ENCODE measurements around the gene ZNF687. TPM values are rescaled to one million over a fixed set of nuclear protein-coding genes. Genes with fewer than 3 reads are reported as not detected.

Gene ZNF687
- total RNA-seq, 1 experiment from 2014 or later = 56.8 TPM

DNA sequence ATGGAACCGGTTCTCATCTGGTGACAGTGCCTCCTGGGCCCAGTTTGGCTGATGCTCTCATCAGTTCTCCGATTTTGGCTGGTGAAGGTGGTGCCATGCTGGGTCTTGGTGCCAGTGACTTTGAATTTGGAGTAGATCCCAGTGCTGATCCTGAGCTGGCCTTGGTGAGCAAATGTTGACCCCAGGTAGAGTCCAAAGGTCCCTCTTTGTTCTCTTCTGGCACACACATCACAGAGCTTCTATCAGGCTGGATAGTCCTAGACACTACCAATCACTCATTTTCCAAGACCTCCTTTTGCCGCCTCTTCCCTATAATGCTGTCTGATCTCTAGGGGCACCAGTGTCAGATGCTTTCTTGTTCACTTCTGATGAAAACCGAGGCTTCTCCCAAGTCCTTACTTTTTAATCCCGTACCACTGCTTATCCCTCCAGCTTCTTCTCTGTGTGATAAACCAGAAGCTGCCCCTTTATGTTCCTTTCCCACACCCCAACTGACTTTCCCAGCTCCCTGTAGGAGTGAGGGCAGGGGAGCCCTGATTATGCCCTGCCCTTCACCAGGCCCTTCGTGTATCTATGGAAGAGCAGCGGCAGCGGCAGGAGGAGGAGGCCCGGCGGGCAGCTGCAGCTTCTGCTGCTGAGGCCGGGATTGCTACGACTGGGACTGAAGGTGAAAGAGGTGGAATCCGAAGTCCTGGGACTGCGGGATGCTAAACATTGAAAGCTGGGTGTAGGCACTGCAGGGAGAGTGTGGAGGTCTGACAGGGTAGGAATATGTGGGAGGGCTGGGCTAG is 16.5 kb upstream of the ZNF687 start:
- Mint-ChIP-seq H3K27ac (no peak overlapping the region), H3K4me3 (no peak overlapping the region), H3K27me3 (ENCODE audit: low read depth) (no peaks in the 10 kb centered on the region), H3K36me3 (peaks cover 58% of the 10 kb centered on the region), H3K4me1 (no peaks in the 10 kb centered on the region), H3K9me3 (no peaks in the 10 kb centered on the region)
- TF ChIP-seq PRRX2 (CRISPR knock-in tag; IDR thresholded peaks at IDR 0.05) = no peak
- TF ChIP-seq E2F4 (CRISPR knock-in tag; IDR thresholded peaks at IDR 0.05; ENCODE audit: borderline replicate concordance, low read depth) = no peak
- TF ChIP-seq E2F1 (CRISPR knock-in tag; IDR thresholded peaks at IDR 0.05) = no peak
- no peak for TF ChIP-seq HMGA2 (CRISPR knock-in tag; IDR thresholded peaks at IDR 0.05)
- TF ChIP-seq ATF3 (CRISPR knock-in tag; conservative IDR thresholded peaks at IDR 0.05) = no peak
- no peak for TF ChIP-seq CTCF (IDR thresholded peaks at IDR 0.05)
- TF ChIP-seq, protein P1, sequence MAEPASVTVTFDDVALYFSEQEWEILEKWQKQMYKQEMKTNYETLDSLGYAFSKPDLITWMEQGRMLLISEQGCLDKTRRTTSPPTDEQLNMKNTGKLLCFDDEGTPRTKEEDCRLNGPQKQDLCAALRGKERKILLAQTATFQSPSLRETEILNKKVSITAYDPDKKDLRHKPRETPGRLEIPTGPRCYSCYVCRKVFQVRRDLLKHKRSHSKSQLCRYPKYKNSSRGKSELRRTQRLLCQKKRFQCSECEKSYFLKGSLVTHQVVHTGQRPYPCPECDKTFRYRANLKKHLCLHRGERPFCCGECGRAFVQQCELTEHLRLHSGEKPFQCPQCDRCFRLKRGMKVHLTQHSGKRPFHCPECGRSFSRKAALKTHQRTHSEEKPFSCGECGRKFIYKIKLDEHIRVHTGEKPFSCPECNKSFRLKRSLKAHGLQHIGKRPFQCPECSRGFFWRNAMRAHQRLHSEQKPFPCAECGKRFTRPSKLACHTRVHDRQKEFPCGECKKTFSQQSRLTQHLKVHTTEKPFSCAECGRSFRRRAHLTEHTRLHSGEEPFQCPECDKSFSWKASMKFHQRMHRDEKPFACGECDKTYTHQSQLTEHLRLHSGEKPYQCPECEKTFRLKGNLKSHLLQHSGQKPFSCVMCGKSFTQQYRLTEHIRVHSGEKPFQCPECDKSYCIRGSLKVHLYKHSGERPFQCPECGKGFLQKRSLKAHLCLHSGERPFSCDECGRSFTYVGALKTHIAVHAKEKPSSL (CRISPR knock-in tag; conservative IDR thresholded peaks at IDR 0.05) = no peak
- TF ChIP-seq, protein P2, sequence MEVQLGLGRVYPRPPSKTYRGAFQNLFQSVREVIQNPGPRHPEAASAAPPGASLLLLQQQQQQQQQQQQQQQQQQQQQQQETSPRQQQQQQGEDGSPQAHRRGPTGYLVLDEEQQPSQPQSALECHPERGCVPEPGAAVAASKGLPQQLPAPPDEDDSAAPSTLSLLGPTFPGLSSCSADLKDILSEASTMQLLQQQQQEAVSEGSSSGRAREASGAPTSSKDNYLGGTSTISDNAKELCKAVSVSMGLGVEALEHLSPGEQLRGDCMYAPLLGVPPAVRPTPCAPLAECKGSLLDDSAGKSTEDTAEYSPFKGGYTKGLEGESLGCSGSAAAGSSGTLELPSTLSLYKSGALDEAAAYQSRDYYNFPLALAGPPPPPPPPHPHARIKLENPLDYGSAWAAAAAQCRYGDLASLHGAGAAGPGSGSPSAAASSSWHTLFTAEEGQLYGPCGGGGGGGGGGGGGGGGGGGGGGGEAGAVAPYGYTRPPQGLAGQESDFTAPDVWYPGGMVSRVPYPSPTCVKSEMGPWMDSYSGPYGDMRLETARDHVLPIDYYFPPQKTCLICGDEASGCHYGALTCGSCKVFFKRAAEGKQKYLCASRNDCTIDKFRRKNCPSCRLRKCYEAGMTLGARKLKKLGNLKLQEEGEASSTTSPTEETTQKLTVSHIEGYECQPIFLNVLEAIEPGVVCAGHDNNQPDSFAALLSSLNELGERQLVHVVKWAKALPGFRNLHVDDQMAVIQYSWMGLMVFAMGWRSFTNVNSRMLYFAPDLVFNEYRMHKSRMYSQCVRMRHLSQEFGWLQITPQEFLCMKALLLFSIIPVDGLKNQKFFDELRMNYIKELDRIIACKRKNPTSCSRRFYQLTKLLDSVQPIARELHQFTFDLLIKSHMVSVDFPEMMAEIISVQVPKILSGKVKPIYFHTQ (CRISPR knock-in tag; IDR thresholded peaks at IDR 0.05) = no peak
- TF ChIP-seq MAX (CRISPR knock-in tag; IDR thresholded peaks at IDR 0.05) = no peak
- ChIA-PET POLR2A (no interaction called here), CTCF (interaction anchor here (1.2 kb wide), 1 partner anchor 14 kb away, joined by 4 read pairs; no protein-coding TSS in a partner anchor)
- no peak for DNase-seq (ENCODE audit: low spot score)
- ATAC-seq = no peak

DNA sequence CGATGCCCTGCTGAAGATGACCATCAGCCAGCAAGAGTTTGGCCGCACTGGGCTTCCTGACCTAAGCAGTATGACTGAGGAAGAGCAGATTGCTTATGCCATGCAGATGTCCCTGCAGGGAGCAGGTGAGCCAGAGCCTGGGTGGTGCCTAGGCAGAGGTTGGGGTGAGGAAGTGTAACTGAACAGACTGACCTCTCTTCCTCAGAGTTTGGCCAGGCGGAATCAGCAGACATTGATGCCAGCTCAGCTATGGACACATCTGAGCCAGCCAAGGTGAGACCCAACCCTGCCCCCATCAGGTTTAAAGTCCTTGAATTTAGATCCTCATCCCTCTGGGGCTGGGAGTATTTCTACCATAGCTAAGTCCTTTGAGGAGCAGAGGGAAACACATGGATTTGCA is 15.8 kb upstream of the ZNF687 start:
- CTCF ChIA-PET = interaction anchor here (1.2 kb wide), 1 partner anchor 14 kb away, joined by 4 read pairs; no protein-coding TSS in a partner anchor
- peaks cover 58% of the 10 kb centered on the region for H3K36me3 Mint-ChIP-seq
- POLR2A ChIA-PET = no interaction called here
- no peak overlapping the region for H3K27ac Mint-ChIP-seq
- no peaks in the 10 kb centered on the region for H3K4me1 Mint-ChIP-seq
- DNase-seq (ENCODE audit: low spot score) (no peak), ATAC-seq (no peak)
- no peak overlapping the region for H3K4me3 Mint-ChIP-seq
- H3K9me3 Mint-ChIP-seq = no peaks in the 10 kb centered on the region
- no peaks in the 10 kb centered on the region for H3K27me3 Mint-ChIP-seq (ENCODE audit: low read depth)
- no peak for TF ChIP-seq MAX (CRISPR knock-in tag; IDR thresholded peaks at IDR 0.05)
- no peak for TF ChIP-seq FOXP4 (CRISPR knock-in tag; IDR thresholded peaks at IDR 0.05)
- TF ChIP-seq ZNF263 (CRISPR knock-in tag; IDR thresholded peaks at IDR 0.05; ENCODE audit: low read depth) = no peak
- TF ChIP-seq, protein P3, sequence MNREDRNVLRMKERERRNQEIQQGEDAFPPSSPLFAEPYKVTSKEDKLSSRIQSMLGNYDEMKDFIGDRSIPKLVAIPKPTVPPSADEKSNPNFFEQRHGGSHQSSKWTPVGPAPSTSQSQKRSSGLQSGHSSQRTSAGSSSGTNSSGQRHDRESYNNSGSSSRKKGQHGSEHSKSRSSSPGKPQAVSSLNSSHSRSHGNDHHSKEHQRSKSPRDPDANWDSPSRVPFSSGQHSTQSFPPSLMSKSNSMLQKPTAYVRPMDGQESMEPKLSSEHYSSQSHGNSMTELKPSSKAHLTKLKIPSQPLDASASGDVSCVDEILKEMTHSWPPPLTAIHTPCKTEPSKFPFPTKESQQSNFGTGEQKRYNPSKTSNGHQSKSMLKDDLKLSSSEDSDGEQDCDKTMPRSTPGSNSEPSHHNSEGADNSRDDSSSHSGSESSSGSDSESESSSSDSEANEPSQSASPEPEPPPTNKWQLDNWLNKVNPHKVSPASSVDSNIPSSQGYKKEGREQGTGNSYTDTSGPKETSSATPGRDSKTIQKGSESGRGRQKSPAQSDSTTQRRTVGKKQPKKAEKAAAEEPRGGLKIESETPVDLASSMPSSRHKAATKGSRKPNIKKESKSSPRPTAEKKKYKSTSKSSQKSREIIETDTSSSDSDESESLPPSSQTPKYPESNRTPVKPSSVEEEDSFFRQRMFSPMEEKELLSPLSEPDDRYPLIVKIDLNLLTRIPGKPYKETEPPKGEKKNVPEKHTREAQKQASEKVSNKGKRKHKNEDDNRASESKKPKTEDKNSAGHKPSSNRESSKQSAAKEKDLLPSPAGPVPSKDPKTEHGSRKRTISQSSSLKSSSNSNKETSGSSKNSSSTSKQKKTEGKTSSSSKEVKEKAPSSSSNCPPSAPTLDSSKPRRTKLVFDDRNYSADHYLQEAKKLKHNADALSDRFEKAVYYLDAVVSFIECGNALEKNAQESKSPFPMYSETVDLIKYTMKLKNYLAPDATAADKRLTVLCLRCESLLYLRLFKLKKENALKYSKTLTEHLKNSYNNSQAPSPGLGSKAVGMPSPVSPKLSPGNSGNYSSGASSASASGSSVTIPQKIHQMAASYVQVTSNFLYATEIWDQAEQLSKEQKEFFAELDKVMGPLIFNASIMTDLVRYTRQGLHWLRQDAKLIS (CRISPR knock-in tag; IDR thresholded peaks at IDR 0.05; ENCODE audit: borderline replicate concordance) = no peak
- TF ChIP-seq PRRX2 (CRISPR knock-in tag; IDR thresholded peaks at IDR 0.05) = no peak
- TF ChIP-seq JUN (CRISPR knock-in tag; IDR thresholded peaks at IDR 0.05) = no peak
- TF ChIP-seq, protein P4, sequence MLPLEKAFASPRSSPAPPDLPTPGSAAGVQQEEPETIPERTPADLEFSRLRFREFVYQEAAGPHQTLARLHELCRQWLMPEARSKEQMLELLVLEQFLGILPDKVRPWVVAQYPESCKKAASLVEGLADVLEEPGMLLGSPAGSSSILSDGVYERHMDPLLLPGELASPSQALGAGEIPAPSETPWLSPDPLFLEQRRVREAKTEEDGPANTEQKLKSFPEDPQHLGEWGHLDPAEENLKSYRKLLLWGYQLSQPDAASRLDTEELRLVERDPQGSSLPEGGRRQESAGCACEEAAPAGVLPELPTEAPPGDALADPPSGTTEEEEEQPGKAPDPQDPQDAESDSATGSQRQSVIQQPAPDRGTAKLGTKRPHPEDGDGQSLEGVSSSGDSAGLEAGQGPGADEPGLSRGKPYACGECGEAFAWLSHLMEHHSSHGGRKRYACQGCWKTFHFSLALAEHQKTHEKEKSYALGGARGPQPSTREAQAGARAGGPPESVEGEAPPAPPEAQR (CRISPR knock-in tag; IDR thresholded peaks at IDR 0.05) = no peak
